Kidney (tissue), 14 donors: ENCODE measurements around the gene SLC25A22. TPM values are rescaled to one million over a fixed set of nuclear protein-coding genes. Genes with fewer than 3 reads are reported as not detected.

ENCODE experiments used
- DNase-seq, 5 donors: peaks; one replicate each; pipeline ENCODE4 v3.0.0-alpha.2; 2013 to 2020
- FAIRE-seq: peaks from 2 replicates; lab custom pipeline; 2012; peaks lifted over from hg19 to GRCh38; lab: Jason Lieb, UNC
- H3K27ac ChIP-seq, 2 donors: one replicate each; pipeline ENCODE4 v1.7.0; 2013; ENCODE audit warnings: low read depth in 2 of 2, low read length in 2 of 2, inconsistent platforms in 1 of 2
- H3K27me3 ChIP-seq: one replicate; pipeline ENCODE4 v1.7.1; 2013; ENCODE audit warnings: low read length, inconsistent platforms; ENCODE audit not compliant: control insufficient read depth, insufficient read depth
- H3K36me3 ChIP-seq, 3 donors: one replicate each; pipeline versions ENCODE4 v1.7.0 to v1.7.1; 2013; ENCODE audit warnings: low read length in 3 of 3, control low read depth in 1 of 3, inconsistent platforms in 1 of 3; ENCODE audit not compliant: insufficient read depth in 3 of 3, control insufficient read depth in 2 of 3
- H3K4me1 ChIP-seq, 3 donors: one replicate each; pipeline versions ENCODE4 v1.7.0 to v1.7.1; 2013; ENCODE audit warnings: low read length in 3 of 3, inconsistent platforms in 1 of 3, low read depth in 1 of 3; ENCODE audit not compliant: control insufficient read depth in 2 of 3, insufficient read depth in 2 of 3
- H3K4me3 ChIP-seq, 3 donors: one replicate each; pipeline versions ENCODE4 v1.7.0 to v1.8.1; 2013; ENCODE audit warnings: low read length in 3 of 3, control low read depth in 1 of 3, inconsistent platforms in 1 of 3
- H3K9ac ChIP-seq, 3 donors: one replicate each; pipeline versions ENCODE4 v1.7.0 to v1.7.1; 2013; ENCODE audit warnings: low read length in 3 of 3, control low read depth in 1 of 3, inconsistent platforms in 1 of 3
- H3K9me3 ChIP-seq, 3 donors: one replicate each; pipeline versions ENCODE4 v1.7.0 to v1.7.1; 2013; ENCODE audit warnings: low read length in 3 of 3, control low read depth in 1 of 3, inconsistent platforms in 1 of 3; ENCODE audit not compliant: control insufficient read depth in 2 of 3, insufficient read depth in 1 of 3
- intact Hi-C: fragments of 100-400 bp; cut with DNase I; formaldehyde crosslinking; loops from one replicate; pipeline ENCODE4 v1.11.1; 2022
- polyA plus RNA-seq: library from polyadenylated mRNA; stranded (reverse); fragments of 350-450 nt; fragmentation: Illumina TruSeq; extraction: RNeasy Lipid Tissue Mini Kit (QIAGEN cat#74804); gene quantifications from one replicate; pipeline ENCODE4 v1.2.3, GENCODE V29; 2014; ENCODE audit warnings: low read depth, low replicate concordance; ENCODE audit not compliant: insufficient read depth
- total RNA-seq: library from RNA; stranded (reverse); fragmentation: NEBNext Ultra II Directional; extraction: Animal tissue kit (Norgen Biotek cat#: 25700); gene quantifications from one replicate; pipeline ENCODE4 v1.2.1, GENCODE V29; 2021
- TF ChIP-seq, protein P1 (sequence below): IDR thresholded peaks from 3 replicates; pipeline ENCODE4 v1.5.1; 2012; ENCODE audit warnings: mild to moderate bottlenecking, moderate library complexity, borderline replicate concordance; ENCODE audit not compliant: insufficient read depth; ENCODE audit errors: extremely low read depth
- donor health status: control.
- donor health status: control.
- donor health status: control.
- donor health status: control.
- donor health status: control.
- donor health status: DM: yes; HTN: yes; CAD: no.
- donor health status: Normal renal cell carcinoma (clear cell type).

SLC25A22 gene
- total and polyA plus RNA-seq, 2 donors from 2014 or later = 14.3 to 17.8 TPM

DNA sequence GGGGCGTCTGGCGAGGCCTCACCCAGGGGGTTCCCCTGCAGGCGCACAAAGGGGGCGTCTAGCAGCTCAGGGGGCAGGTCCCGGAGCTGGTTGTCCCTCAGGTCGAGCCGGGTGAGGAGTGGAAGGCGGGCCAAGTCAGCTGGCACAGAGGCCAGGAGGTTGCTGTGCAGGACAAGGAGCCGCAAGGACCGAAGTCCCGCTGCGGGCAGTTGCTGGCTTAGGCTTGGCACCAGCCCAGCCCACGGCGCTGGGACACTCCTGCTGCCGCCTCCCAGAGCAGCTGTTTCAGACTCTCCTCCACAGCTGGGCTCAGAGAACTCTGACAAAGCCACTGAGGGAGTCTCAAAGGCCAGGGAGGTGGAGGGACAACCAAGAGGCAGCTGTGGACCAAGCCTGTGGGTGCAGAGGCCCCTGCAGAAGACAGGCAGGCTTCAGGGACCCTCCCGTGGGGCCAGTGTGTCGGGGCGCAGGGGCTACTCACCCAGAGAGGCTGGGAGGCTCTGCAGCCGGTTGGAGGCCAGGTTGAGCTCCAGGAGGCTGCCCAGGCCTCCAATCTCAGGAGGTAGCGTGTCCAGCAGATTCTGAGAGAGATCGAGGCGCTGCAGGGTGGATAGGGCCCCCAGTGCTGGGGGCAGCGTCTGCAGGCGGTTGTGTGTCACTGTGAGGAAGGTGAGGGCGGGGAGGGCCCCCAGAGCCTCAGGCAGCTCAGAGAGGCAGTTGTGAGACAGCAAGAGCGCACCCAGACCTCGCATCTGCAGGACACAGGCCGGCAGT, 4.8 kb upstream of the SLC25A22 start:
- H3K4me1 ChIP-seq = peaks cover 0 to 14% (median 4%) of the 10 kb centered on the region in 3 donors
- FAIRE-seq = no peak
- H3K36me3 ChIP-seq = no peaks in the 10 kb centered on the region
- H3K9ac ChIP-seq = no peak overlapping the region
- H3K27ac ChIP-seq = no peak overlapping the region
- H3K4me3 ChIP-seq = no peak overlapping the region
- H3K9me3 ChIP-seq = no peaks in the 10 kb centered on the region
- TF ChIP-seq, protein P1, sequence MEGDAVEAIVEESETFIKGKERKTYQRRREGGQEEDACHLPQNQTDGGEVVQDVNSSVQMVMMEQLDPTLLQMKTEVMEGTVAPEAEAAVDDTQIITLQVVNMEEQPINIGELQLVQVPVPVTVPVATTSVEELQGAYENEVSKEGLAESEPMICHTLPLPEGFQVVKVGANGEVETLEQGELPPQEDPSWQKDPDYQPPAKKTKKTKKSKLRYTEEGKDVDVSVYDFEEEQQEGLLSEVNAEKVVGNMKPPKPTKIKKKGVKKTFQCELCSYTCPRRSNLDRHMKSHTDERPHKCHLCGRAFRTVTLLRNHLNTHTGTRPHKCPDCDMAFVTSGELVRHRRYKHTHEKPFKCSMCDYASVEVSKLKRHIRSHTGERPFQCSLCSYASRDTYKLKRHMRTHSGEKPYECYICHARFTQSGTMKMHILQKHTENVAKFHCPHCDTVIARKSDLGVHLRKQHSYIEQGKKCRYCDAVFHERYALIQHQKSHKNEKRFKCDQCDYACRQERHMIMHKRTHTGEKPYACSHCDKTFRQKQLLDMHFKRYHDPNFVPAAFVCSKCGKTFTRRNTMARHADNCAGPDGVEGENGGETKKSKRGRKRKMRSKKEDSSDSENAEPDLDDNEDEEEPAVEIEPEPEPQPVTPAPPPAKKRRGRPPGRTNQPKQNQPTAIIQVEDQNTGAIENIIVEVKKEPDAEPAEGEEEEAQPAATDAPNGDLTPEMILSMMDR = no peak
- intact Hi-C loops = no loop called here
- H3K27me3 ChIP-seq = no peaks in the 10 kb centered on the region
- DNase-seq = no peak

DNA sequence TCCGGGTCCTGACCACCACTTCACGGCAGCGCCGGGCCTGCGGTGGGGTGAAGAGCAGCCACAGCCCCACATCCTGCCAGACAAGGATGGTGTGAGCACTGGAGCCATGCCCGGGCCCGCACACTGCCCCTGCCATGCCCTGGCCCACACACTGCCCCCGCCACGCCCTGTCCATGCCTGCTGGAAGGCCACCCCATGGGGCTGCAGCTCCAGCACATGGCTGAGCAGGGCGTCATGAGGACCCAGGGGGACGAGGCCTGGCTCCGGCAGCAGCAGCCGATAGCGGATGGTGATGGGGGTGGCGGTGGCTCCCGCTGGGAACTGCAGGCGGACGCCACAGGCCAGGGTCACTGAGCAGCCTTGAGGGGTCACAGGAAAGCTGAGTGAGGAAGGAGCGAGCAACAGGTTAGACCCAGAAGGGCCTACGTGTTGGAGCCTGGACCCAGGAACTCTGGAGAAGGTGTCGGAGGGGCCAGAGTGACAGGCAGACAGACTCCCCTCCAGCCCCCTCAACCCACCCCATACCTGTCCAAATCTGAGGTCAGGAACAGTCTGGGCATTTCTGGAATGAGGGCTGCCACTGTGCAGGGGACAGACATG, 4.0 kb upstream of the SLC25A22 start:
- no peak overlapping the region for H3K4me3 ChIP-seq
- FAIRE-seq (no peak), DNase-seq (no peak)
- TF ChIP-seq, protein P1 = no peak
- H3K27ac ChIP-seq = no peak overlapping the region
- H3K9me3 ChIP-seq = no peaks in the 10 kb centered on the region
- intact Hi-C loops = no loop called here
- H3K27me3 ChIP-seq = no peaks in the 10 kb centered on the region
- H3K4me1 ChIP-seq = peaks cover 0 to 14% (median 4%) of the 10 kb centered on the region in 3 donors
- no peak overlapping the region for H3K9ac ChIP-seq
- no peaks in the 10 kb centered on the region for H3K36me3 ChIP-seq

DNA sequence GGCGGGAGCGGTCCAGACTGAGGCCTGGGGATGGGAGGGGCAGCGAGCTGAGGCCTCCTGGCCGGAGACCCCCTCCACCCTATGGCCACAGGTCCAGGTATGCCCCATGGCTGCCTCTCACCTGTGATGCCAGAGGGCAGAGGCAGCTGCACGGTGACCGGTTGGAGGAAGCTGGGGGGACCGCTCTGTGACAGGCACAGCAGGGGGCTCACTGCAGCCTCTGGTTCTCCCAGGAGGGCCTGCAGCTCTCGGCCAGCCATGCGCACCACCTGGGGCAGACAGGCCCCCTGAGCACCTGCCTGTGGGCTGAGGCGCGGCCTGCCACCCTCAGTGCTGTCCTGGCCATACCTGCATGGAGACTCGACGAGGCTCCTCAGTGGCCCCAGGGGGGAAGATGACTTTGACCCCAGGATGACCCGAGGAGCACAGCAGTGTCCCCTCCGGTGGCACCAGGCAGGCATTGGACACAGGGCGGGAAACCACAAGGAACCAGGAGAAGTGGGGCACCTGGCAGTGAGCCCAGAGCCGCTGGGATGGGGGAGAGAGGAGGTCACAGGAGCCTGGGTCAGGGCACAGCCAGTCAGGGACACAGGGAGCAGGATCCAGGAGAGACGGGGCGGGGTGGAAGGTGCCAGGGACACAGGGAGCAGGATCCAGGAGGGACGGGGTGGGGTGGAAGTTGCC, 3.2 kb upstream of the SLC25A22 start:
- H3K9me3 ChIP-seq = no peaks in the 10 kb centered on the region
- TF ChIP-seq, protein P1 = no peak
- no peak overlapping the region for H3K27ac ChIP-seq
- DNase-seq (no peak), FAIRE-seq (no peak)
- H3K4me1 ChIP-seq = peaks cover 0 to 23% (median 12%) of the 10 kb centered on the region in 3 donors
- no peaks in the 10 kb centered on the region for H3K27me3 ChIP-seq
- intact Hi-C loops = no loop called here
- no peaks in the 10 kb centered on the region for H3K36me3 ChIP-seq
- H3K9ac ChIP-seq = no peak overlapping the region
- H3K4me3 ChIP-seq = no peak overlapping the region
